Non-pigmented ciliary epithelial cell (primary cell): ENCODE measurements around the gene ANKRD10.
"Not testable (repeated sequence)": the region's sequence is repeated elsewhere in the genome, so short reads cannot be mapped to it uniquely, and the experiment has no call there.

Experiments used
- DNase-seq: peaks from one replicate; pipeline ENCODE4 v3.0.0-alpha.2; 2010; ENCODE audit warnings: low read depth

ANKRD10 gene

GRCh38 chr13:110915057-110915873 is at the start of gene ANKRD10:
Gene ANKRD10 (minus strand): TSS chr13:110915069. CDS start chr13:110914934, 135 bp downstream.
- peak; percentile 93 for DNase-seq

DNA sequence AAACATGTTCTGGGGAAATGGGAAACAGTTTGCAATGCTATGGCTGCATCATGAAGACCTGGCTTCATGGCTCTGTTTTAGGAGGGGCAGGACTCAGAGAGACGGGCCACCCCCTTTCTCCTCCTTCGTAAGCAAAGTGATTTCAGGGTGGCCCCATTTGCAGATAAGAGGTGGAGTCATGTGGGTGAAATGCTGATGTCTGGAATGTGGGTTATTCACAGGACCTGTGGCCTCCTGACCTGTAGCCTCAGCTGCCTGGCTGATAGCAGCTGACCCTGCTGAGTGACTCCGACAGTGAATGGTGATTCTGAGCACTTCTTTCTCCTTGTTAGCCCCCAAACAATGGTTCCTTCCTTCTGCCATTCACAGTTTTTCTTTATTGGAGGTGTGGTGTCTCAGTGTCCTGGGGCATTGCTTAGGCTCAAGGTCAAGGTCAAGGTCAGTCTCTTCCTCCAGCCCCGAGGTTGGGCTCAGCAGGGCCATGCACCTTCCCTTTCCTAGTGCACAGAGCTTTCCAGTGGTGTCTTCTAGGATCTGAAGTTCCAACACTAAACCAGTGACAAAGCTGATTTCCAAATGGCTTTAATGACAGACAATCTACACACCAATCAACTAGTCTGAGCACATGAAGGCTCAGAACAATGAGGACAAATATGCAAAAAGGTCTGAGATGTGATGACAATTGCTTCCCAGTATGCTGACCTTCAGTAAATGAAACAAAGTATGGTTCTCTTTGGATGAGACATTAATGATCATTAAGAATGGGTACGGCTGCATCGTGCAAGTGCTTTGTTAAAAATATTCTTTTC is 49.6 kb upstream of the ANKRD10 start:
- no peak for DNase-seq

- DNase-seq: no peak
Measured at GRCh38 chr13:110963554-110963970, 48.7 kb upstream of the ANKRD10 start.

DNA sequence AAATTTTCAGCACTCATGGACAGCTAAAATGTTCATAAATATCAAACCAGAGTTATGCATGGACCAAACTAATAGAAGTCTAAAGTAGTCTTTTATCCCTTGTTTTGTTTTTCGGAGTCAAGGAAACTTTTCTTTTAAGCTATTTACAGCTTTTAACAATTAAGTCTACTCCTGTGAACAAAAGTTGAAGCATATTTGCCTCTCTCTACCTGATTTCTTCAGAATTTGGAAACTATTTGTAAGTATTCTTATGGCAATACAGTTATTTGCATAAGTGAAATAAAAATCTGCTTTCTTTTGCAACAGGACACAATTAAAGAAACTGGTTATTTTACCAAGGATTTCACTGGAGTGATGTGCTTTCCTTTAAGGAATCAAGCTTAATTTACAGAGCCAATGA is 47.1 kb upstream of the ANKRD10 start:
- no peak for DNase-seq

DNA sequence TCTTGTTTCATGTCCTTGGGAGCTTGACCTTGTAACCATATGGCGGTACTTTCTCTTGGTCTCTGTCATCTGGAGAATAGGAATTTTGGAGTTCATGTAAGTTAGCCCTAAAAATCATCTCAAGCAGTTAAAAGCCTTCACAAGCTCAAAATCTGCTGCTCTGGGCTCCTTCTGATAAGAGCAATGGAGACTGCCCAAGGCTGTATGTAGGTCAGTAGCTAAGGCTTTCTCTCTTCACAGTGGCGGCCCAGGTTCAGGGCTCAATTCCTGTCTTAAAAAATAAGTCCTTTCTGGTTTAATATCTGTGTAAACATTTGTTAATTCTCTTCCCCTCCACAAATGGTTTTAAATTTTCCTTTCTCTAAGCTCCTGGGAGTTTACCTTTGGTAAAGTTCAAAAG is 45.3 kb upstream of the ANKRD10 start:
- DNase-seq: no peak

- no peak for DNase-seq
Measured at GRCh38 chr13:110957931-110958330, 43.1 kb upstream of the ANKRD10 start.

DNA sequence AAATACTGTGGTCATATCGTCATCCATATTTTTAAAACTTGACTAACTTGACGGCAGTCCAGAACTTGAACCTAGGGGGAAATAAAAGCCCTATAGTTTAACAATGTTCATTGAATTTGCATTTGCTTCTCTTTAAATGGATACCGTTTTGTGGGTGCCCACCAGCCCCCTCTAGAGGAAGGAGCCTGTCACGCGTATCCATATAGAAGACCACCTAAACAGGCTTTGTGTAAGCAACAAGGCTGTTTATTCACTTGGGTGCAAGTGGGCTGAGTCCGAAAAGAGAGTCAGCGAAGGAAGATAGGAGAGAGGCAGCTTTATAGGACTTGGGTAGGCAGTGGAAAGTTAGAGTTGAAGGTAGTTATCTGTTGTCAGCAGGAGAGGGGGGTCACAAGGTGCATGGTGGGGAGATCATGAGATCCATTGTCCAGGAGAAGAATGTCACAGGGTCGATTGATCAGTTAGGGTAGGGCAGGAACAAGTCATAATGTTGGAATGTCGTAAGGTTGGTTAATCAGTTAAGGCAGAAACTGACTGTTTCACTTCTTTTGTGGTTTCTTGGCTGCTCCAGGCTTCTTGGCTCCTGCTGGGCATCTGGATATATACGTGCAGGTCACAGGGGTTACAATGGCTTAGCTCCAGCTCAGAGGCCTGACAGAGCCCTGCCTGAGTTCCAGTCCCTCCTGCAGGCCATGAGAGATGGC is 42.5 kb upstream of the ANKRD10 start:
- DNase-seq: no peak

GRCh38 chr13:110956216-110956615 is 41.3 kb upstream of the ANKRD10 start:
- not testable (repeated sequence) for DNase-seq

GRCh38 chr13:110955608-110956007 is 40.7 kb upstream of the ANKRD10 start:
- not testable (repeated sequence) for DNase-seq

DNA sequence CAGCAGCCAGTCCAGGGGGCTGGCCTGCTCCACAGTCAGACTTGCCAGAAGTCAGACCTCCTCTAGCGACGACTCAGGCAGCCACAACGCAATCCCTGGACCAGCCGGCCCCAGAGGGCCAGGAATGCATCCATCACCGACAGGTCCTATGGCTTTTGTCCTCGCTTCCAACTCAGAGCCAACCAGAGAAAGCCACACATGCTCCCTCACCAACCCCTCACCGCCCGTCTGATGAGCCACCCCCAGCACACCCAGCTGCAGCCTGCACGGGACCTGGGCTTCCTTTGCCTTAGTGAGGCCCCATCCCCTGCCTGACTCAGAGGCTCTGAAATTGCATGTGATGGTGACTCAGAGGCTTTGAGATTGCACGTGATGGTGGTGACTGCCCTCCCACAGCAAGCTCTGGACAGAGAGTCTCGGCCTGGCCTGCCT is 40.2 kb upstream of the ANKRD10 start:
- peak; percentile 63 for DNase-seq

DNA sequence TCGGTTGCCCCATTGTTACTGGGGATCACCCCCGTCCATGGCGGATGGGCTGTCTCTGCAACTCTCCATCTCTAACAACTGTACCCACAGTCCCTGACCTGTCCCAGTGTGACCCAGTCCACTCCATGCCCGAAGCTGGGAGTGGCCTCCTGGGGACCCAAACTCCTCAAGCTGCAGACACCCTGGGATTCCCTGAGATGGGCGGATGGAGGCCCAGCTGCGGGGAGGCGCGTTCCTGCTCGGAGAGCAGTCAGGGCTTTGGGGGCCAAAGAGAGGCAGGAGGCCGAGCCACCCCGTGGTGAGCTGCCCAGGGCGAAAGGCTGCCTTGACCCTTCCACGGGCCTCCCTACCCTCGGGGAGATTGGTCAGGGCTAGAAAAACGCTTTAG is 39.7 kb upstream of the ANKRD10 start:
- not testable (repeated sequence) for DNase-seq

DNA sequence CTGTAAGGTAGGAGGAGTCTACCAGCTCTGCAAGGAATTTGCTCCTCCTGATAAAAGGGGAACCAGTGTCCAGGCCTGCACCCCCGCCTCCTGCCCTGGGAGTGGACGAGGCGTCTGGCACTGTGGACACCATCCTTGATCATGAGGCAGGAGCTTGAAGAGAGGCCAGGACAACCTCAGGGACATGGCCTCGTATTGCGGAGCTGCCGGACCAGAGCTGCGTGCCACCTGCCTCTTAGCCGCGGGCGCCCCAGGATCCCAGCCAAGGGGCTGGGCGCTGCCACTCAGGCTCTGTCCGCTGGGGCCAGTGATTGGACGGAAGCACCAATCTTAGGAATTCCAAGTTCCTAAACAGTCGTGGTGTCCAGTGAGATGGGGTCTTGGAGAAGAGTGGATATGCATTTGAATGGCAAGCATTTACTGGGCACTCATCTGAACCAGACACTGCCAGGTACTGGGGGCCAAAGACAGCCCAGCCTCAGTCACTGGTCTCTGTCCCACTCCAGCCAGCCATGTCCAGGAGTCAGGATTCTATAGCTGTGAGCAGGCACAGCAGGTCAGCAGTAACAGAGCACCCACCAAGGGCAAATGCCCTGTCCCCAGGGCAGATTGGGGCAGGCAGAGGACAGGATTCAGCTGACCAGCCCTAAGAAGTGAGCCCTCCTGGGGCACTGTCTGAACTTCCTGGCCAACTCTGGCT is 39.1 kb upstream of the ANKRD10 start:
- DNase-seq: no peak

- no peak for DNase-seq
Measured at GRCh38 chr13:110953416-110953815, 38.5 kb upstream of the ANKRD10 start.

DNA sequence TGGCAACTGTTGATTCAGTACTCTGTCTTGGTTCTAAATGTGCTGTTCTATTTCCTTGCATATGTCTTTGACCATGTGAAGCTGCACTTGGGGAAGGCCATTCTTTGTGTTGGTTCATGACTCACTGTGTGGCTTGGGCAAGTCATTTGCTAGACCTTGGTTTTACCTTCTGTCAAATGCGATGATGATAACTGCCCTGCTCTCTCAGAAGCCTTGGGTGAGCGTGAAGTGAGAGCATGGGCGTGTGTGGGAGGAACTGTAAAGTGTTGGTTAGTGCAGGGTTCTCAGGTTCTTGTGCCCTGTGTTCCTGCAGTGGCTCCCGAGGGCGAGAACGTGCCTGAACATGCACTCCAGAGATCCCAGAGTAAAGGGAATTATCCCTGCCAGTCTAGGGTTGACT is 37.3 kb upstream of the ANKRD10 start:
- not testable (repeated sequence) for DNase-seq

DNA sequence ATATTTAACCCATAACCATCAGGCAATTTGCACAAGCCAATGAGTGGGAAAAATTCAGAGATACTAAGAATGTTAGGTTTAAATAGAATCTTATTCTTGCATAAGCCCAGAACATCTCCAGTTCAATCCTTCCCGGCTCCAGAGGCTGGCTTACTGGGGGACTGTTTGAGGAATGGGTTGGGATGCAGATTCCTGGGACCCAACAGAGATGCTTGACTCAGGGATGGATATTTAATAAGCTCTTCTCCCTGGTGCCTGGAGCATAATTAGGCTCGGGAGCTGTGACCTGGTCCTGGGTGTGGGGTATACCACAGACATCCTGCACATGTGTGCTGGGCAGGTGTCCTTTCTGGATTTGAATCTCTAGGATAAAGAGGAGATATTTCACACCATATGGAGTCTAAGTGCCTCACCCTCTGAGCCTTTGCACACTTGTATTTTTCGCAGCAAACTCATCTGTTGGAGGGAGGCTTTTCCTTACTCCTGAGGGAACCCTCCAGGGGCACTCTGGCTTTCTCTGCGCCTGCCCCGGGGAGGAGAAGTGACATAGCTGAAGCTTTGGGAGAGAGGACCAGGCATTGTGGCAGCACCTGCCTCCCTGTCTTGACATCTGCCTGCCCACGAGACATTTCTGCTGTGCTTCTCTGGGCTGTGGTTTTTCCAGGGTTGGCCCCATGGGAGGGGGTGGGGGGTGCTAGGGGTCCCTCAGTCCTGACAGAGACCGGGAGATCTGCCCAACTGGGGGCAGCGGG is 36.1 kb upstream of the ANKRD10 start:
- no peak for DNase-seq

- DNase-seq: no peak
Measured at GRCh38 chr13:110950356-110950755, 35.5 kb upstream of the ANKRD10 start.

DNA sequence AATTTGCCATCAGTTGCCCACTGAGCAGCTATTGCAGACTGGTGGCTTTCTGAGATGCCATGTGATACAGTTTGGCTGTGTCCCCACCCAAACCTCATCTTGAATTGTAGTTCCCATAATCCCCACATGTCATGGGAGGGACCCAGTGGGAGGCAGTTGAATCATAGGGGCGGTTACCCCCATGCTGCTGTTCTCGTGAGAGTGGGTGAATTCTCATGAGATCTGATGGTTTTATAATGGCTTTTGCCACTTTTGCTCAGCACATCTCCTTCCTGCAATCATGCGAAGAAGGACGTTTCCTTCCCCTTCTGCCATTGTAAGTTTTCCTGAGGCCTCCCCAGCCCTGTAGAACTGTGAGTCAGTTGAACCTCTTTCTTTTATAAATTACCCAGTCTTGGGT is 34.8 kb upstream of the ANKRD10 start:
- DNase-seq: no peak

GRCh38 chr13:110949116-110949515 is 34.2 kb upstream of the ANKRD10 start:
- DNase-seq: no peak

DNA sequence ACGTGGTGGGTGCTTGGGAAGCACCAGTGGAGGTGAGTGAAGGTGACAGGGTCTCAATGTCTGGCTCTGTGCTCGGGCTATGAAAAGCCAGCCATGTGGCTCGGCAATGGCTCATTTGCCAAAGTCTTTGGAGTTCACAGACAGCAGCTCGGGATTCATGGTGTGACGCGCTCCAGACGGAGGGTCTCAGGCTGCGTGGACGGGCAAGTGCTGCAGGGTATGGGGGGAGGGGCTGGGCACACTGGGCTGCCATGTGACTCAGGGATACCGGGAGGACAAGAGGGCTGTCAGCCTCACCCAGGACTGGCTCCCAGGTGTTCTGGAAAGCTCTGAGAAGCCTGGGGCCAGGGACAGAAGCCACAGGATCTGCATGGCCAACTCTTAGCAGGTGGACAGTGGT is 32.5 kb upstream of the ANKRD10 start:
- DNase-seq: not testable (repeated sequence)

- DNase-seq: no peak
Measured at GRCh38 chr13:110945928-110946570, 31.2 kb upstream of the ANKRD10 start.
